Measurements from ENCODE around the gene PRKCQ.
A peak's percentile ranks its signal among the peaks of the same experiment; 100 is the strongest.

PRKCQ gene

DNA sequence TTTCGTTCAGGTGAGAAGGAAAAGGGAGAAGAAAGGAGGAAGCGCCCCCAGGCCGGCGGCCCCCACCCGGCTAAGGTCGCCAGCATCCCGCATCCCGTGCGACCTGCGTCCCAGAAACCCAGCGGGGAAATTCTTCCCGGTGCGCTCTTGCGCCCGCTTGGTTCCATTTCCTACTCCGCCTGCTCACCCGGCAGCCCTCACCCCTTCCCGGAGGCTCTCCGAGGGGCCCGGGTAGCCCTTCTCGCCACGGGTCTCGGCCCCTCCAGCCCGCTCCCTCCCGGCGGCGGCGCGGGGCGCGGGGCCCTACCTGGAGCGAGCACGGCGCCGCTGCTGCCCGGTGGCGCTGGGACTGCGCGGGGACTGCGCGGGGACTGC lies at the start of gene PRKCQ:
PRKCQ (minus strand) TSS at position 373 of the 375 bp plus-strand sequence. CDS start 65,141 bp downstream, outside the sequence.
- TF ChIP-seq, protein P1, sequence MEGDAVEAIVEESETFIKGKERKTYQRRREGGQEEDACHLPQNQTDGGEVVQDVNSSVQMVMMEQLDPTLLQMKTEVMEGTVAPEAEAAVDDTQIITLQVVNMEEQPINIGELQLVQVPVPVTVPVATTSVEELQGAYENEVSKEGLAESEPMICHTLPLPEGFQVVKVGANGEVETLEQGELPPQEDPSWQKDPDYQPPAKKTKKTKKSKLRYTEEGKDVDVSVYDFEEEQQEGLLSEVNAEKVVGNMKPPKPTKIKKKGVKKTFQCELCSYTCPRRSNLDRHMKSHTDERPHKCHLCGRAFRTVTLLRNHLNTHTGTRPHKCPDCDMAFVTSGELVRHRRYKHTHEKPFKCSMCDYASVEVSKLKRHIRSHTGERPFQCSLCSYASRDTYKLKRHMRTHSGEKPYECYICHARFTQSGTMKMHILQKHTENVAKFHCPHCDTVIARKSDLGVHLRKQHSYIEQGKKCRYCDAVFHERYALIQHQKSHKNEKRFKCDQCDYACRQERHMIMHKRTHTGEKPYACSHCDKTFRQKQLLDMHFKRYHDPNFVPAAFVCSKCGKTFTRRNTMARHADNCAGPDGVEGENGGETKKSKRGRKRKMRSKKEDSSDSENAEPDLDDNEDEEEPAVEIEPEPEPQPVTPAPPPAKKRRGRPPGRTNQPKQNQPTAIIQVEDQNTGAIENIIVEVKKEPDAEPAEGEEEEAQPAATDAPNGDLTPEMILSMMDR (IDR thresholded peaks at IDR 0.05; ENCODE audit: low read depth, low read length): no peak
- peak within 1 kb of the TSS; percentile 64 for H3K4me3 ChIP-seq (ENCODE audit: low read depth, low read length)

DNA sequence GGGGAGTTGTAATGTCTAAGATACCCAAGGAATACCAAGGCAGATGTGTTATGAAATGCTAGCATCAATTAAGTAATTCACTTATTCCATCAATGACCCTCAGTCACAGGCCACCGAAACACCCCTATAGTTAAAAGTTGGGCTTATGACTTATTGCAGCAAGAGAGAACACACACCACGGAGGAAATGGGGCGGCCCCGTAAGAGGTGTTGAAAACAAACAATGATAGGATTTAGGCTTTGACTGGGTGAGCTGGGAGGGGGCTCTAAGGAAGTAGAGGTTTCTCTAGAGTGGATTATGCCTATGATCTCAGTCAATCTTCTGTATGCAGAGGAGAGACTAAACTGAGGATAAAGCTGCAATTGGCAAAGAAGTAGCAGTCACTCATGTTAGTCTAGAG lies 45.4 kb upstream of the PRKCQ start:
- TF ChIP-seq, protein P1 (IDR thresholded peaks at IDR 0.05; ENCODE audit: low read depth, low read length): no peak
- H3K4me3 ChIP-seq (ENCODE audit: low read depth, low read length): no peak overlapping the region

DNA sequence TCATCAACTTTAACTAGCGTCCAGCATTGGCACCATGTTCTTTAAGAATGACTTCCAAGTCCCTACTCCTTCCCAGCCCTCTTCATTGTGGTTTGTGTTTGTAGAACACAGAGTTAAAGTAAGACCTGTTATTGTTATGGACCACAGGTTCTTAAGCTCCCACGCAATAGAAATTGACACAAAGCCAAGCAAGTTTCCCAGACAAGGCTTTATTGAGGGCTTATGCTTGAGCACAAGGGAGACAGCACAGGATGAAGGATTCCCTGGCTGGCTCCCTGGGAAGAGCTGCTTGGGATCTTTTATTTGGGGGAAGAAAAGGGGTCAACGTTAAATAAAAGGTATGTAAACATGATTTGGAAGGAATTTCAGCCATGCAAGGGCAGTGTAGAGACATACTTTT lies 44.3 kb upstream of the PRKCQ start:
- H3K4me3 ChIP-seq (ENCODE audit: low read depth, low read length): no peak overlapping the region
- TF ChIP-seq, protein P1 (IDR thresholded peaks at IDR 0.05; ENCODE audit: low read depth, low read length): no peak

DNA sequence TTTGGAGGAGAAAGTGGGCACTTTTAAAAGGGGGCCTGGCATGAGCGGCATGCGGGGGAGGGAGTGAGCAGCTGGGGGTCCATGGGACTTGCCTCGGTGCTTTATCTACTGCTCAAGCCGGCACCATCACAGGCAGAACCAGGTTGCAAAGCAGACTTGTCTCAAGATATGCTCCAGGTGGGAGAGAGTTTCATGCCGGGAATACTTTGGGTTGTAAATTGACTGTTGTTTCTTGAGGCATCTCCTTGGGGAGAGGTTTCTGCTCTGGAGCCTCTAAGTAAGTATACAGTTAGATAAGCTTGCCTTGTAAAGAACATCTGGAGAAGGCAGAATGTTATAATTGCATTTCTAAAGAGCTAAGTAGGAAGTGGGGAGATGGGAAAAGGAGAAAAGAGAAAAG lies 42.8 kb upstream of the PRKCQ start:
- TF ChIP-seq, protein P1 (IDR thresholded peaks at IDR 0.05; ENCODE audit: low read depth, low read length): no peak
- no peak overlapping the region for H3K4me3 ChIP-seq (ENCODE audit: low read depth, low read length)

DNA sequence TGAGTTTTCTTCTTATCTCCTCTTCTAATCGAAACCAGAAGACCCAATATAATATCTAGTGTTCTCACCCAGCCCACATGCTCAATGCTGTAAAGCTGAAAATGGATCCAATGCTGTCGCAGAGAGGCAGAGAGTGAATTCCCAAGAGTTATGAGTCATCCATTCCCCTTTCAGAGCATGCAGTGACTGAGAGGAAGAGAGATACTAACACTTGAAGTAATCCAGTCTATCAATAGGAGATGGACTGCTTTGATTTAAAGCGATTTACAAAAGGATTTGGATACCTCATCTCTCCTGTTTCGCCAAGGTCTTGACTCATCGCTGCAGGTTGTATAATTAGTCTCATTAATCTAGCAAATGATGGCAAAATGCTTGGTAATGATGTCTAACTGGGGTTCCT lies 41.5 kb upstream of the PRKCQ start:
- no peak overlapping the region for H3K4me3 ChIP-seq (ENCODE audit: low read depth, low read length)
- TF ChIP-seq, protein P1 (IDR thresholded peaks at IDR 0.05; ENCODE audit: low read depth, low read length): no peak

DNA sequence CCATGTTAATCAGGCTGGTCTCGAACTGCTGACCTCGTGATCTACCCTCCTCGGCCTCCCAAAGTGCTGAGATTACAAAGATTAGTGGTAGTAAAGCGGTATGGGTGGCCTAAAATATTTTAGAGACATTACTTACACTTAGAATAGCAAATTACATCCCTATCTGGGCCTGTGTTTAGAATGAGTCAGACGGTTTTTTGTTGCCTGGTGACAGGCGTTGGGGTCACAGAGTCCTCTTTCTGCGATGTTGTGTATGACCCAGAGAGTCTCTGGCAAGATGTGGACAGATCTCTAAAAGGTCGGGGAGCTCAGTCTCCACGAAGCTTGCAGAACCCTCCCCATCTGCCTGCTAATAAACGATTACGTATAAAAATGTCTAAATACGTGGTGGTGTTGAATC lies 39.6 kb upstream of the PRKCQ start:
- TF ChIP-seq, protein P1 (IDR thresholded peaks at IDR 0.05; ENCODE audit: low read depth, low read length): no peak
- no peak overlapping the region for H3K4me3 ChIP-seq (ENCODE audit: low read depth, low read length)

DNA sequence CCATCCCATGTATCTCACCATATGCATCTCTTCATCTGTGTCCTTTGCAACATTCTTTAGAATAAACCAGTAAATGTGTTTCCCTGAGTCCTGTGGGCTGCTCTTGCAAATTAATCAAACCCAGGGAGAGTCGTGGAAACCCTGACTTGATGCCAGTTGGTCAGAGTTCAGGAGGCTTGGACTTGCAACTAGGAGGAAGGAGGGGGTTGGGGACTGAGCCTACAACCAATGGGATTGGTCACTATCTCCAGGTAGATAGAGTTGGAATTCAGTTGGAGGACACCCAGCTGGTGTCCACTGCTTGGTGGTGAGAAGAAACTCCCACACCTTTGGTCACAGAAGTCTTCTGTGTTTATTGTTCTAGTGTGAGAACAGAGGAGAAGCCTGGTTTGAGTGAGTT lies 38.3 kb upstream of the PRKCQ start:
- no peak overlapping the region for H3K4me3 ChIP-seq (ENCODE audit: low read depth, low read length)
- TF ChIP-seq, protein P1 (IDR thresholded peaks at IDR 0.05; ENCODE audit: low read depth, low read length): no peak
